ENCODE results near the gene CCDC9. TPM values are rescaled to one million over a fixed set of nuclear protein-coding genes. Genes with fewer than 3 reads are reported as not detected.

Gene CCDC9
- total RNA-seq, 1 donor from 2014 or later = 59.4 TPM

DNA sequence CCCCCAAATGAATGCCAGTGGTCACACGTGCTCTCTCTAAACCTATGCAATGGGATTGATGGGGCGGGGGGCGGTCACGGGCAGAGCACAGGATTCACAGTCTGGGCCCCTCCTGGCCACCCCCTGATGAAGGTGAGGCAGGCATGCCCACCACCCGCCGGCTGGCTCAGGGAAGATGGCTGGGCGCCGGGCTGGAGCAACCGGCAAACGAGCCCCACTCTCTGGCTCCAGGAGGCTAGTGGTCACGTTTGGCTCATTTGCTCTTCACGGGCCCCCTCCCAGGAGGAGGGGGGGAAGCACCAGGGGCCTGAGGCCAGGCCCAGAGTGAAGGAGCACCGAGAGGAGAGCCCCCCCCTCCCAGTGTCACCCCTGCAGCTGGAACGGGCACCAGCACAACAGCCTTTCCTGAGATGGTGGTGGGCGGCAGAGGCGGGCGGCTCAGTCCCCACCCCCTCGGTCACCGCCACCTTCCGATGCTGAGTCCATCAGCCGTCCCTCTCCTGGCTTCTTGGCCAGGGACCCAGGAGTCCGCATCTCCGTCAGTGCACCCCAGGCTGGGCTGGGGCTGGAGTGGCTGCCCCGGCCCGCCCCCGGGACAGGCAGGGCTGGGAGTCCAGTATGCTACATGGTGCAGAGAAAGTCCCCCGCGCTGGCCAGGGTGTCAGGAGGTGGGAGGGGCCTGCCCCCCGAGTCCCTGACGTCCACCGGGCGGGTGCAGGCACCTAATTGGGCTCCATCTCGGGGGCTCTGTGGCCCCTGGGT is 35.1 kb upstream of the CCDC9 start:
- peaks cover 10% of the 10 kb centered on the region for H3K36me3 Mint-ChIP-seq (ENCODE audit: low read depth)
- H3K4me1 Mint-ChIP-seq (ENCODE audit: low read depth) = peaks cover 7% of the 10 kb centered on the region
- no peaks in the 10 kb centered on the region for H3K9me3 Mint-ChIP-seq (ENCODE audit: low read depth)
- DNase-seq (ENCODE audit: low spot score) = no peak
- H3K27ac Mint-ChIP-seq (ENCODE audit: unreplicated experiment) = no peak overlapping the region
- TF ChIP-seq, protein P1, sequence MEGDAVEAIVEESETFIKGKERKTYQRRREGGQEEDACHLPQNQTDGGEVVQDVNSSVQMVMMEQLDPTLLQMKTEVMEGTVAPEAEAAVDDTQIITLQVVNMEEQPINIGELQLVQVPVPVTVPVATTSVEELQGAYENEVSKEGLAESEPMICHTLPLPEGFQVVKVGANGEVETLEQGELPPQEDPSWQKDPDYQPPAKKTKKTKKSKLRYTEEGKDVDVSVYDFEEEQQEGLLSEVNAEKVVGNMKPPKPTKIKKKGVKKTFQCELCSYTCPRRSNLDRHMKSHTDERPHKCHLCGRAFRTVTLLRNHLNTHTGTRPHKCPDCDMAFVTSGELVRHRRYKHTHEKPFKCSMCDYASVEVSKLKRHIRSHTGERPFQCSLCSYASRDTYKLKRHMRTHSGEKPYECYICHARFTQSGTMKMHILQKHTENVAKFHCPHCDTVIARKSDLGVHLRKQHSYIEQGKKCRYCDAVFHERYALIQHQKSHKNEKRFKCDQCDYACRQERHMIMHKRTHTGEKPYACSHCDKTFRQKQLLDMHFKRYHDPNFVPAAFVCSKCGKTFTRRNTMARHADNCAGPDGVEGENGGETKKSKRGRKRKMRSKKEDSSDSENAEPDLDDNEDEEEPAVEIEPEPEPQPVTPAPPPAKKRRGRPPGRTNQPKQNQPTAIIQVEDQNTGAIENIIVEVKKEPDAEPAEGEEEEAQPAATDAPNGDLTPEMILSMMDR (IDR thresholded peaks at IDR 0.05) = no peak
- no peaks in the 10 kb centered on the region for H3K27me3 Mint-ChIP-seq (ENCODE audit: low read depth)
- H3K4me3 Mint-ChIP-seq (ENCODE audit: unreplicated experiment) = no peak overlapping the region

DNA sequence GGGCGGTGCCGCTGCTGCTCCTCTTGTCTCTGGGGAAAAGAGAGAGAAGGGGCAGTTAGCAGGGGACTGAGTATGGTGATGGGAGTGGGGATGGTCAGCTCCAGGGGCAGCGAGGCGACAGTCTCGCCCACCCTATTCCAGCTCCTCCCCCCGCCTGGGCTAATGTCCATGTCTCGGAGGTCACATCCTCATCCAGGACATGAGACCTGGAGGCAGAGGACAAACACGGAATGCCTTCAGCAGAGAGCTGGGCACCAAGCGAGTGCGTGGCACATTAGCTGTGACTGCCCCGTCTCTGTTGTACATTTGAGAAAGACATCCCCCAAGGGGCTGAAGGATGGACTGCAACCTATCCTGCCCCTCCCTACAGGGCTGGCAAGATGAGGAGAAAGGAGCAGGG is 34.4 kb upstream of the CCDC9 start:
- Mint-ChIP-seq H3K36me3 (ENCODE audit: low read depth) (peaks cover 10% of the 10 kb centered on the region), H3K27ac (ENCODE audit: unreplicated experiment) (no peak overlapping the region), H3K9me3 (ENCODE audit: low read depth) (no peaks in the 10 kb centered on the region), H3K4me1 (ENCODE audit: low read depth) (peaks cover 10% of the 10 kb centered on the region), H3K27me3 (ENCODE audit: low read depth) (no peaks in the 10 kb centered on the region), H3K4me3 (ENCODE audit: unreplicated experiment) (no peak overlapping the region)
- TF ChIP-seq, protein P1 (IDR thresholded peaks at IDR 0.05) = no peak
- no peak for DNase-seq (ENCODE audit: low spot score)

DNA sequence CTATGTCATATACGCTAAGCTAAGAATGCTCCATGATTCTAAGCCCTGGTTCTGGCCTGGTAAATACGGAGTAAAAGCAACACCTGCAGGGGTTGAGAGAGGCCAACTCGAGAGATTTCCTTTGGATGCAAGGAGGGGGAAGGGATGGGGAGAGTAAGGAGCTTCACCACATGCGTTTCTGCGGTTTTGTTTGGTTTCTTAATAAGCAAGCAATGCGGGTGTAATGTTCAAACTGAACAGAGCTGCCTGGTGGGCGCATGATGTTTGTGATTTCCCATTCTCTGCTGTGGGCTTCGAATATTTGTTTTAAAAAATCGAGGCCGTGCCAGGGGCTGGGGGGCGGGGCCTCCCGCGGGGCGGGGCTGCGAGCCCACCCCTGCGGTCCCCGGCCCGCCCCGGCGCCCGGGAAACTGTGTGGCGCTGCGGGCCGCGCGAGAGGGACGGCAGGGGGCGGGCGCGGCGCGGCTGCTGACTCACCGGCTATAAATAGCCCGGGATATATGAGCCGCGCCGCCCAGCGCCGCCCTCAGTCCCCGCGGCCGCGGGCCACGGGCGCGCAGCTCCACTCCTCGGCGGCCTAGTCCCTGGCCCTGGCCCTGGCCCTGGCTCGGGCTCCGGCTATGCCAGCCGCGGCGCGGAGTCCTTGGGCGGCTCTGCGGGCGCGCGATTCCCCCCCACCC is 30.4 kb upstream of the CCDC9 start:
- no peaks in the 10 kb centered on the region for H3K9me3 Mint-ChIP-seq (ENCODE audit: low read depth)

DNA sequence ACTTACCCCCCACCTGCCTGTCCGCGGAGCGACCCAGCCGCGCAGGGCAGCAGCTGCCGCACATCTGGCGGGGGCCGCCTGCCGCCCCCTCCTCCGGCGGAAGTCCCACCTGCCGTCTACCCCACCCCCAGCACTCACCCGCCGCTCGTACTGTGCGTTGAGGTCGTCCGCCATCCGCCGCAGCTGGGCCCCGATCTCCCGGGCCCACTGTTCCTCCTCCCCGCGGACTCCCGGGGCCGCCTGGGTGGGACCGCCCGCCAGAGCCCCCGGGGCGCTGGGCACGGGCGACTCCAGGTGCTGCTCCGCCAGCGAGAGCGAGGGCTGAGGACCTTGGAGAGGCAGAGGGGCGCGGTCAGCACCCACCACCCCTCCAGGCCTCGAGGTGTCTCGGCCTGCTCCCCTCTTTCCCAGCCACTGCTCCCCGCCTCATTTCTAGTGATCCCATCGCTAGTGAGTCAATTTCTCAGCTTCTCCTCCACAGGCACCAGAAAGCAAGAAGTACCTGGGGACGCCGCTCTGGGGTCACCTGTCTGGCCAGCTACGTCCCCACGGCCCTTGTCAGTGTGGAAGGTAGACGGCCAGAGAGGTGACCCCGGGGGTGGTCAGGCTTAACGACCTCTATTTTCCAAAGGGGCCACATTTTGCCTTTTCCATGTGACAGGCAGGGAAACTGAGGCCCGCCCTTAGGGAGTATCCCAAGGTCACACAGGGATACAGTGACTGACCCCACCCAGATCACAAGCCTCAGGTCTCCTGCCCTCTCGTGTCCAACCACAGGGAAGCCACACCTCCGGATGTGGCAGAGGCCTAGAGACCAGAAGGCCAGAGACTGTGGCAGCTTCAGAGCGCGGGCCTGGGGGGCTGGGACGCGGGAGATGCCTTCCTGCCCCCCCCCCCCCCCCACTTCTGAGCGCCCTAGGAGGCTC is 29.6 kb upstream of the CCDC9 start:
- TF ChIP-seq, protein P1 (IDR thresholded peaks at IDR 0.05) = peak; percentile 19
- peaks cover 24% of the 10 kb centered on the region for H3K4me1 Mint-ChIP-seq (ENCODE audit: low read depth)
- H3K9me3 Mint-ChIP-seq (ENCODE audit: low read depth) = no peaks in the 10 kb centered on the region
- H3K4me3 Mint-ChIP-seq (ENCODE audit: unreplicated experiment) = peak overlapping the region; percentile 80
- peaks cover 7% of the 10 kb centered on the region for H3K36me3 Mint-ChIP-seq (ENCODE audit: low read depth)
- no peaks in the 10 kb centered on the region for H3K27me3 Mint-ChIP-seq (ENCODE audit: low read depth)
- peak overlapping the region; percentile 96 for H3K27ac Mint-ChIP-seq (ENCODE audit: unreplicated experiment)
- DNase-seq (ENCODE audit: low spot score) = no peak

More for the DNA sequence above, 30.4 kb upstream of the CCDC9 start:
- no peak for DNase-seq (ENCODE audit: low spot score)
- Mint-ChIP-seq H3K4me3 (ENCODE audit: unreplicated experiment) (peak overlapping the region; percentile 80), H3K4me1 (ENCODE audit: low read depth) (peaks cover 20% of the 10 kb centered on the region), H3K36me3 (ENCODE audit: low read depth) (peaks cover 10% of the 10 kb centered on the region), H3K27me3 (ENCODE audit: low read depth) (no peaks in the 10 kb centered on the region), H3K27ac (ENCODE audit: unreplicated experiment) (peak overlapping the region; percentile 96)
- TF ChIP-seq, protein P1 (IDR thresholded peaks at IDR 0.05) = peak; percentile 72

All from chondrocyte (in vitro differentiated cells).